HG03558 (cell line): Measurements from ENCODE around the gene CNMD.

Experiments used
- ATAC-seq: cut with Tn5 transposase; IDR thresholded peaks from one replicate; pipeline ENCODE4 v1.9.1; 2021; ENCODE audit warnings: moderate number of reproducible peaks; ENCODE audit not compliant: unreplicated experiment; ENCODE audit errors: extremely low read depth

CNMD gene

GRCh38 chr13:52739468-52740071 lies at the start of gene CNMD:
Gene CNMD, minus strand, starts transcription at chr13:52739820. Its CDS starts 119 bp downstream, at chr13:52739701.
- no peak for ATAC-seq

GRCh38 chr13:52788011-52788410 lies 48.4 kb upstream of the CNMD start:
- ATAC-seq = no peak

- ATAC-seq = no peak
These were observed 47.6 kb upstream of the CNMD start for GRCh38 chr13:52787235-52787634.

- ATAC-seq = no peak
These were observed 47.1 kb upstream of the CNMD start for GRCh38 chr13:52786766-52787165.

GRCh38 chr13:52785739-52786138 lies 46.1 kb upstream of the CNMD start:
- ATAC-seq = no peak

GRCh38 chr13:52784591-52785340 lies 45.1 kb upstream of the CNMD start:
- no peak for ATAC-seq

GRCh38 chr13:52783943-52784342 lies 44.3 kb upstream of the CNMD start:
- no peak for ATAC-seq

- no peak for ATAC-seq
These were observed 43.1 kb upstream of the CNMD start for GRCh38 chr13:52782471-52783448.

GRCh38 chr13:52780611-52781010 lies 41.0 kb upstream of the CNMD start:
- no peak for ATAC-seq

GRCh38 chr13:52780092-52780491 lies 40.5 kb upstream of the CNMD start:
- no peak for ATAC-seq

GRCh38 chr13:52779103-52779502 lies 39.5 kb upstream of the CNMD start:
- ATAC-seq = no peak

GRCh38 chr13:52776726-52777125 lies 37.1 kb upstream of the CNMD start:
- ATAC-seq = no peak

GRCh38 chr13:52775511-52775910 lies 35.9 kb upstream of the CNMD start:
- no peak for ATAC-seq

GRCh38 chr13:52767949-52768516 lies 28.4 kb upstream of the CNMD start:
- no peak for ATAC-seq

GRCh38 chr13:52765611-52766390 lies 26.2 kb upstream of the CNMD start:
- no peak for ATAC-seq

- ATAC-seq = no peak
These were observed 20.5 kb upstream of the CNMD start for GRCh38 chr13:52760077-52760476.

GRCh38 chr13:52758114-52758513 lies 18.5 kb upstream of the CNMD start:
- ATAC-seq = no peak

GRCh38 chr13:52751196-52751595 lies 11.6 kb upstream of the CNMD start:
- ATAC-seq = no peak

- ATAC-seq = no peak
These were observed 11.1 kb upstream of the CNMD start for GRCh38 chr13:52750713-52751112.

GRCh38 chr13:52749419-52749818 lies 9.8 kb upstream of the CNMD start:
- ATAC-seq = no peak
